Fibroblast of lung (primary cell): ENCODE results near the gene SPATA21.

ENCODE experiments used
- EZH2 ChIP-seq: IDR thresholded peaks from 2 replicates; pipeline ENCODE4 v1.5.1; 2012; ENCODE audit warnings: low read length, control low read depth, mild to moderate bottlenecking; ENCODE audit errors: missing control alignments
- TF ChIP-seq, protein P1 (sequence below), 2 donors: IDR thresholded peaks in 1 of 2; conservative IDR thresholded peaks in 1 of 2; 1 replicate in 1 of 2; 2 replicates in 1 of 2; pipeline ENCODE4 v1.5.1; 2011 to 2012; ENCODE audit warnings: low read length in 2 of 2, control low read depth in 1 of 2, inconsistent platforms in 1 of 2, low read depth in 1 of 2, mild to moderate bottlenecking in 1 of 2

DNA sequence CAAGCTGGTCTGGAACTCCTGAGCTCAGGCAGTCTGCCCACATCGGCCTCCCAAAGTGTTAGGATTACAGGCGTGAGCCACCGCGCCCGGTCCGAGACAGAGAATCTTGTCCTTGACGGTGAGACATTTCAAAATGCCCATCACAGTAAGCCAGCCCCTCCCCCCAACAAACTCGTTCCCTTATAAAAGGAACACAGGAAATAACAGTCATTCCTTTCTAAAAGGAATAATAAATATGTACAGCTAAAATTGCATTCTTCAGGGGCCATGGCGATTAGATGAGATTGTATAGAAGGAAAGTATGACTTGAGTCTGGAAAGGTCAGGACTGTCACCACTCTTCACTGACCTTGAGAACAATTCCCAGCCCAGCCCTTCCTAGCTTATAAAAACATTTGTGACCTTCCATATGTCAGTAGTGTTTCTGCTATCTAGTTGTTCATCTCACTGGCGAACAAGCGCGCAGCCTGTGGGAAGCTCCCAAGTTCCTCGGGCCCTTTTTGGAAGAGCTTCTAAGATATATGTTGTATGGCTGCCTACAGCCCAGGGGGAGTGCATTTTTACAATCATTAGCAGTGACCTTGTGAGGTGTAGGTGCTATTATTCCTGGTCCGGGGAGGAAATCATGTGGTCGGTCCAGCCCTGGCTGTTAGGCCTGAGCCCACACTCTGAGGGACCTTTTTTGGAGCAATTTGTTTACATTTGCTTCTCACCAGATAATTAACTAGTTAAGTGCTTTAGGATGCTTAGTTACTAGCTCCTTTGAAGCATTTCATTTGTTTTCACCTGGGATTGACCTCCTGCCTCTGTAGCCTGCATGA, 61.5 kb downstream of the SPATA21 start:
- TF ChIP-seq, protein P1, sequence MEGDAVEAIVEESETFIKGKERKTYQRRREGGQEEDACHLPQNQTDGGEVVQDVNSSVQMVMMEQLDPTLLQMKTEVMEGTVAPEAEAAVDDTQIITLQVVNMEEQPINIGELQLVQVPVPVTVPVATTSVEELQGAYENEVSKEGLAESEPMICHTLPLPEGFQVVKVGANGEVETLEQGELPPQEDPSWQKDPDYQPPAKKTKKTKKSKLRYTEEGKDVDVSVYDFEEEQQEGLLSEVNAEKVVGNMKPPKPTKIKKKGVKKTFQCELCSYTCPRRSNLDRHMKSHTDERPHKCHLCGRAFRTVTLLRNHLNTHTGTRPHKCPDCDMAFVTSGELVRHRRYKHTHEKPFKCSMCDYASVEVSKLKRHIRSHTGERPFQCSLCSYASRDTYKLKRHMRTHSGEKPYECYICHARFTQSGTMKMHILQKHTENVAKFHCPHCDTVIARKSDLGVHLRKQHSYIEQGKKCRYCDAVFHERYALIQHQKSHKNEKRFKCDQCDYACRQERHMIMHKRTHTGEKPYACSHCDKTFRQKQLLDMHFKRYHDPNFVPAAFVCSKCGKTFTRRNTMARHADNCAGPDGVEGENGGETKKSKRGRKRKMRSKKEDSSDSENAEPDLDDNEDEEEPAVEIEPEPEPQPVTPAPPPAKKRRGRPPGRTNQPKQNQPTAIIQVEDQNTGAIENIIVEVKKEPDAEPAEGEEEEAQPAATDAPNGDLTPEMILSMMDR (conservative IDR thresholded peaks at IDR 0.05 in 1 of 2, IDR thresholded peaks at IDR 0.05 in 1 of 2; ENCODE audit: low read depth in 1 of 2, low read length in 2 of 2) = no peak
- no peak for TF ChIP-seq EZH2
